Small intestine (tissue), 7 donors: ENCODE data around the gene HAUS3. TPM values are rescaled to one million over a fixed set of nuclear protein-coding genes. Genes with fewer than 3 reads are reported as not detected.

Source experiments
- DNase-seq, 2 donors: peaks; one replicate each; pipeline versions ENCODE4 v3.0.0 to v3.0.0-alpha.2; 2013
- FAIRE-seq: peaks from 2 replicates; lab custom pipeline; 2012; peaks lifted over from hg19 to GRCh38; lab: Jason Lieb, UNC
- H3K27ac ChIP-seq, 3 donors: one replicate each; pipeline ENCODE4 v1.5.1; 2013; ENCODE audit warnings: low read length in 2 of 3, mild to moderate bottlenecking in 2 of 3, control low read depth in 1 of 3, inconsistent platforms in 1 of 3, low read depth in 1 of 3, moderate library complexity in 1 of 3
- H3K27me3 ChIP-seq, 3 donors: one replicate each; pipeline ENCODE4 v1.6.1; 2013; ENCODE audit warnings: low read length in 3 of 3, inconsistent platforms in 1 of 3; ENCODE audit not compliant: control insufficient read depth in 3 of 3, insufficient read depth in 3 of 3
- H3K36me3 ChIP-seq, 3 donors: one replicate each; pipeline ENCODE4 v1.6.1; 2013; ENCODE audit warnings: low read length in 3 of 3, inconsistent platforms in 1 of 3, low read depth in 1 of 3, mild to moderate bottlenecking in 1 of 3, moderate library complexity in 1 of 3; ENCODE audit not compliant: control insufficient read depth in 3 of 3, insufficient read depth in 2 of 3
- H3K4me1 ChIP-seq, 3 donors: one replicate each; pipeline ENCODE4 v1.6.1; 2013; ENCODE audit warnings: low read length in 2 of 3, inconsistent platforms in 1 of 3, low read depth in 1 of 3, mild to moderate bottlenecking in 1 of 3, moderate library complexity in 1 of 3; ENCODE audit not compliant: control insufficient read depth in 3 of 3, insufficient read depth in 2 of 3
- H3K4me3 ChIP-seq, 3 donors: one replicate each; pipeline ENCODE4 v1.5.1; 2013; ENCODE audit warnings: low read length in 3 of 3, control low read depth in 1 of 3, inconsistent platforms in 1 of 3, low read depth in 1 of 3, mild to moderate bottlenecking in 1 of 3, moderate library complexity in 1 of 3
- H3K9me3 ChIP-seq, 2 donors: one replicate each; pipeline ENCODE4 v1.6.1; 2013; ENCODE audit warnings: low read depth in 1 of 2, low read length in 1 of 2; ENCODE audit not compliant: control insufficient read depth in 2 of 2, insufficient read depth in 1 of 2
- WGBS, 3 donors: extraction: QIAGEN DNeasy Blood & Tissue Kit; methylation state at CpG; one replicate each; pipeline ENCODE4 v1.1.7; 2013; 5-methylcytosine and 5-hydroxymethylcytosine counted together
- polyA plus RNA-seq, 4 donors: library from polyadenylated mRNA; stranded (reverse) in 3 of 4; unstranded in 1 of 4; fragments of 200-250 nt in 3 of 4; fragments of 120-200 nt in 1 of 4; gene quantifications; one replicate each; pipeline versions ENCODE4 v1.2.1 to v1.2.3, GENCODE V29; 2013
- donor health status: healthy with polysubstance abuse.
- donor health status: control.
- donor health status: control.
- donor health status: Bipolar disorder and iron deficiency.
- donor health status: healthy.

Gene HAUS3
- polyA plus RNA-seq, 4 donors: 4.0 to 16.4 (median 5.1) TPM

- Histone ChIP-seq H3K36me3 (peaks cover 2 to 81% (median 3%) of the 10 kb centered on the region in 3 donors), H3K27ac (peak overlapping the region in 1 of 3 donors; percentile 68), H3K4me3 (no peak overlapping the region), H3K9me3 (no peaks in the 10 kb centered on the region), H3K4me1 (peaks cover 1 to 22% (median 10%) of the 10 kb centered on the region in 3 donors), H3K27me3 (no peaks in the 10 kb centered on the region)
- 83 to 87% (median 86%) methylated on average over 14 of the region's 14 CpGs for WGBS, 3 donors
- FAIRE-seq: no peak
- DNase-seq: no peak
Observed at GRCh38 chr4:2257361-2258081, 15.6 kb upstream of the HAUS3 start.

GRCh38 chr4:2256781-2257191, 14.9 kb upstream of the HAUS3 start:
- Histone ChIP-seq H3K4me3 (no peak overlapping the region), H3K4me1 (peaks cover 1 to 22% (median 10%) of the 10 kb centered on the region in 3 donors), H3K9me3 (no peaks in the 10 kb centered on the region), H3K27ac (peak overlapping the region in 1 of 3 donors; percentile 68), H3K27me3 (no peaks in the 10 kb centered on the region), H3K36me3 (peaks cover 2 to 88% (median 5%) of the 10 kb centered on the region in 3 donors)
- DNase-seq (no peak), FAIRE-seq (no peak)
- WGBS, 3 donors: 71 to 83% (median 83%) methylated on average over 12 of the region's 12 CpGs

GRCh38 chr4:2256156-2256731, 14.3 kb upstream of the HAUS3 start:
- WGBS, 3 donors: 62 to 78% (median 63%) methylated on average over 6 to 8 of the region's 8 CpGs
- Histone ChIP-seq H3K4me1 (peaks cover 1 to 22% (median 10%) of the 10 kb centered on the region in 3 donors), H3K9me3 (no peaks in the 10 kb centered on the region), H3K27me3 (no peaks in the 10 kb centered on the region), H3K4me3 (peak overlapping the region in 1 of 3 donors; percentile 2), H3K36me3 (peaks cover 2 to 93% (median 6%) of the 10 kb centered on the region in 3 donors), H3K27ac (peak overlapping the region in 1 of 3 donors; percentile 68)
- DNase-seq (no peak), FAIRE-seq (no peak)

GRCh38 chr4:2255501-2256155, 13.7 kb upstream of the HAUS3 start:
- Histone ChIP-seq H3K36me3 (peaks cover 2 to 96% (median 10%) of the 10 kb centered on the region in 3 donors), H3K9me3 (no peaks in the 10 kb centered on the region), H3K4me1 (peaks cover under 1 to 20% (median 10%) of the 10 kb centered on the region in 3 donors), H3K27me3 (no peaks in the 10 kb centered on the region), H3K4me3 (peak overlapping the region in 1 of 3 donors; percentile 2), H3K27ac (peak overlapping the region in 1 of 3 donors; percentile 68)
- FAIRE-seq (no peak), DNase-seq (no peak)
- WGBS, 3 donors: 67 to 79% (median 78%) methylated on average over 17 to 18 of the region's 18 CpGs

- peaks cover 2 to 96% (median 10%) of the 10 kb centered on the region in 3 donors for H3K36me3 ChIP-seq
Observed at GRCh38 chr4:2254665-2255500, 13.0 kb upstream of the HAUS3 start.

GRCh38 chr4:2253160-2254084, 11.5 kb upstream of the HAUS3 start:
- H3K4me1 ChIP-seq: peaks cover 0 to 10% (median 0%) of the 10 kb centered on the region in 3 donors
- H3K27me3 ChIP-seq: no peaks in the 10 kb centered on the region
- FAIRE-seq (no peak), DNase-seq (no peak)
- peaks cover 2 to 96% (median 10%) of the 10 kb centered on the region in 3 donors for H3K36me3 ChIP-seq
- no peaks in the 10 kb centered on the region for H3K9me3 ChIP-seq
- no peak overlapping the region for H3K27ac ChIP-seq
- WGBS, 3 donors: 87 to 88% (median 87%) methylated on average over 30 to 32 of the region's 32 CpGs
- H3K4me3 ChIP-seq: no peak overlapping the region

More at GRCh38 chr4:2254665-2255500, 13.0 kb upstream of the HAUS3 start:
- H3K4me3 ChIP-seq: no peak overlapping the region
- no peaks in the 10 kb centered on the region for H3K27me3 ChIP-seq
- DNase-seq (no peak), FAIRE-seq (no peak)
- no peak overlapping the region for H3K27ac ChIP-seq
- 82 to 89% (median 88%) methylated on average over 32 of the region's 32 CpGs for WGBS, 3 donors
- no peaks in the 10 kb centered on the region for H3K9me3 ChIP-seq
- peaks cover 0 to 13% (median 6%) of the 10 kb centered on the region in 3 donors for H3K4me1 ChIP-seq

- H3K36me3 ChIP-seq: peaks cover 2 to 96% (median 10%) of the 10 kb centered on the region in 3 donors
- H3K4me3 ChIP-seq: no peak overlapping the region
- DNase-seq: no peak
- no peaks in the 10 kb centered on the region for H3K27me3 ChIP-seq
- peaks cover 0 to 10% (median 0%) of the 10 kb centered on the region in 3 donors for H3K4me1 ChIP-seq
- no peak for FAIRE-seq
- 84 to 94% (median 89%) methylated on average over 11 to 12 of the region's 12 CpGs for WGBS, 3 donors
- H3K27ac ChIP-seq: no peak overlapping the region
- no peaks in the 10 kb centered on the region for H3K9me3 ChIP-seq
Observed at GRCh38 chr4:2252530-2253091, 10.7 kb upstream of the HAUS3 start.
